Astrocyte of the spinal cord (primary cell): ENCODE measurements around the gene ZNF830.

Experiments
- DNase-seq: peaks from one replicate; pipeline ENCODE4 v3.0.0; 2011; ENCODE audit warnings: low read depth, low spot score
- H3K4me3 ChIP-seq: 2 replicates; pipeline ENCODE4 v1.5.1; 2011; ENCODE audit warnings: low read depth, mild to moderate bottlenecking, low read length, moderate library complexity
- CTCF ChIP-seq: IDR thresholded peaks from 2 replicates; pipeline ENCODE4 v1.5.1; 2012; ENCODE audit warnings: low read depth, mild to moderate bottlenecking, low read length, inconsistent platforms
- in situ Hi-C: cut with HindIII; loops from 2 replicates; pipeline ENCODE4 v1.10.0; 2017; ENCODE audit warnings: low sequenced_read_pairs

Gene ZNF830

GRCh38 chr17:35010093-35010492 is 48.8 kb downstream of the ZNF830 start:
- no peak overlapping the region for H3K4me3 ChIP-seq
- no peak for TF ChIP-seq CTCF
- in situ Hi-C loops, result no loop called here
- DNase-seq, result no peak

DNA sequence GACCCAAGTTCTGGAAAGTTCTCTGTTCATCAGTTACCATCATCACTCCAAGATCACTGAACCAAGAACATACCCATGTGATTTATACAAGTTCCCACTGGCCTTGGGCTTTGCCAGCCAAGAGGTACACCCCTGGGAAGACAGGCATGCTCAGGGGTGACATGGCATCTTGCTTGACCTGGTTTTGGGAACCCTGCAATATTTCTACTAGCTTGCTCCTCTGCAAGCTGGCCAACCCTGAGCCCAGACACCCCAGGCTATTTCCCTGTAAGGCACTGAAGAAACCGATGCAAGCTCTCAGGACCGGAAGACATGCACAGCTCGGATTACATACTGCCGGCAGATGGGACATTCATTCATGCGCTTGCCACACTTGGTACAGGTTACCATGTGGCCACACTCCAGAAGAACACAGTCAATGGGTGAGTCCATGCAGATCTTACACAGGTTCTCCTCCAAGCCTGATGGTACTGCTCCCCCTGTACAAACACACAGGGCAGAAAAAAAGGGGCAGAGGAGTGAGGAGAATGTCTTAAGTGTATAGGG is 50.4 kb downstream of the ZNF830 start:
- DNase-seq, result no peak
- in situ Hi-C loops, result no loop called here
- TF ChIP-seq CTCF, result no peak
- H3K4me3 ChIP-seq, result no peak overlapping the region
